CD4-positive, alpha-beta T cell treated with Interleukin-4 for 1 hour (primary cell): Measurements from ENCODE around the gene TMC8.
"Not testable (repeated sequence)": the region's sequence is repeated elsewhere in the genome, so short reads cannot be mapped to it uniquely, and the experiment has no call there.

ENCODE experiments used
- DNase-seq, 2 donors: peaks; one replicate each; pipeline ENCODE4 v3.0.0-alpha.2; 2020 to 2022

Gene TMC8

GRCh38 chr17:78110363-78111015 lies 20.1 kb upstream of the TMC8 start:
- no peak for DNase-seq

- DNase-seq = no peak
These were observed 19.4 kb upstream of the TMC8 start for GRCh38 chr17:78111016-78111726.

DNA sequence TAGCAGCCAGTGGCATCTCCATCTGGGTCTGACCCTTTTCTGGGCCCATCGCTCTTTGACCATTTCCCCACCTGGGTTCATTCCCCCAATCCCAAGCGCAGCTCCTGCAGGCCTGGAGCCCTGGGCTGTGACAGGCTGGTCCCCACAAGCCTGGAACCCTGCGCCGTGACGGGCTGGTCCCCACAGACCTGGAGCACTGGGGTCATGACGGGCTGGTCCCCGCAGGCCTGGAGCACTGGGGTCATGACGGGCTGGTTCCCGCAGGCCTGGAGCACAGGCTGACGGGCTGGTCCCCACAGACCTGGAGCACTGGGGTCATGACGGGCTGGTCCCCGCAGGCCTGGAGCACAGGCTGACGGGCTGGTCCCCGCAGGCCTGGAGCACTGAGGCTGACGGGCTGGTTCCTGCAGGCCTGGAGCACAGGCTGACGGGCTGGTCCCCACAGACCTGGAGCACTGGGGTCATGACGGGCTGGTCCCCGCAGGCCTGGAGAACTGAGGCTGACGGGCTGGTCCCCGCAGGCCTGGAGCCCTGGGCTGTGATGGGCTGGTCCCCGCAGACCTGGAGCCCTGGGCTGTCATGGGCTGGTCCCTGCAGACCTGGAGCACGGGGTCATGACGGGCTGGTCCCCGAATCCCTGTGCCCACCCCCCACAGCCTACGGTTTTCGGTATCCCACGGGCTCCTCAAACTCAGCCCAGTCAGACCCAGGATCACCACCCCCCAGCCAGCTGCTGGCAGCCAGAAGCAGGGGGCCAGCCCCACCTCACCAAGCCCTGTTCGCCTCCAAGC lies 18.6 kb upstream of the TMC8 start:
- no peak for DNase-seq

DNA sequence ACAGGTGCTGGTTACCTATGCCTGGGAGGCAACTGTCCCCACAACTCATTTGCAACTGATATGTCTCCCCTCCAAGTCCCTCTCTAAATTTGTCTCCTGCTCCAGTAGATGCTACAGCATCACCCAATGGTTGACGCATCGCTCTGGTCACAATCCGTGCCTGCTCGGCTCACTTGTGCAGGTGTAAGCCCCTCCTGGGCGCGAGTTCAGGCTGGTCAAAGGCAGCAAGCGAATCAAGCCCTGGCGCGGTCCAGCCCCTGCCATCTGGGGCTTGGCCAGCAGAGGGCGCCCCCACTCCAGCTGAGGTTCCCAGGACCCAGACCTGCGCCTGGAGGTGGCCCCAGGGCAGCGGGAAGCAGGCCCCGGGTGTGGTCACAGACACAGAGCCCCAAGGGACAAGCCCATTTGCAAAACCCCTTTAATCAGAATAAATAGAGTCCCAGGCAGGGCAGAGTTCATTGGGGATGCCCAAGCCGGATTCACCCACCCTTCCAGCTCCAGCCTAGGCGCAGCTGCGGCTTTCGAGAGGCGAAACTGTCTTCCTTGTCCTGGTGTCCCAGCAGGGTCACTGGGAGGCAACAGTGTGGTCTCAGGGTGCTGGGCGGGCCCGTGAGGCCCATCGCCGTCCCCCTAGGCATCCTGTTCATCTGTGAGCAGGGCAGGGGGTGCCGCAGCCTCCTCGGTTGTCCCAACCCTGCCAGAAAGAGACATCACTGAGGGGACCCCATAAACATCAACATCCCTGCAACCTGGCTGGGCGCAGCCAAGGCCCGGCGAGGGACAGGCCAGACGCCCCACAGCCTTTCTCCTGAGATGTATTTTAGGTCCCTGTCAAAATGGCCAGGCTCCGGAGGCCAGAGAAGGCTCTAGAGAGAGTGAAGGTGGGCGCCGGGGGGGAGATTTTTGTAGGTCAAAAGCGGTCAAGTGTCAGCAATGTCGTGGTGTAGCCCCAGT lies 17.8 kb upstream of the TMC8 start:
- DNase-seq = peak; percentile 77 to 79

- peak in 1 of 2 donors; percentile 47 for DNase-seq
These were observed 16.5 kb upstream of the TMC8 start for GRCh38 chr17:78113804-78114785.

DNA sequence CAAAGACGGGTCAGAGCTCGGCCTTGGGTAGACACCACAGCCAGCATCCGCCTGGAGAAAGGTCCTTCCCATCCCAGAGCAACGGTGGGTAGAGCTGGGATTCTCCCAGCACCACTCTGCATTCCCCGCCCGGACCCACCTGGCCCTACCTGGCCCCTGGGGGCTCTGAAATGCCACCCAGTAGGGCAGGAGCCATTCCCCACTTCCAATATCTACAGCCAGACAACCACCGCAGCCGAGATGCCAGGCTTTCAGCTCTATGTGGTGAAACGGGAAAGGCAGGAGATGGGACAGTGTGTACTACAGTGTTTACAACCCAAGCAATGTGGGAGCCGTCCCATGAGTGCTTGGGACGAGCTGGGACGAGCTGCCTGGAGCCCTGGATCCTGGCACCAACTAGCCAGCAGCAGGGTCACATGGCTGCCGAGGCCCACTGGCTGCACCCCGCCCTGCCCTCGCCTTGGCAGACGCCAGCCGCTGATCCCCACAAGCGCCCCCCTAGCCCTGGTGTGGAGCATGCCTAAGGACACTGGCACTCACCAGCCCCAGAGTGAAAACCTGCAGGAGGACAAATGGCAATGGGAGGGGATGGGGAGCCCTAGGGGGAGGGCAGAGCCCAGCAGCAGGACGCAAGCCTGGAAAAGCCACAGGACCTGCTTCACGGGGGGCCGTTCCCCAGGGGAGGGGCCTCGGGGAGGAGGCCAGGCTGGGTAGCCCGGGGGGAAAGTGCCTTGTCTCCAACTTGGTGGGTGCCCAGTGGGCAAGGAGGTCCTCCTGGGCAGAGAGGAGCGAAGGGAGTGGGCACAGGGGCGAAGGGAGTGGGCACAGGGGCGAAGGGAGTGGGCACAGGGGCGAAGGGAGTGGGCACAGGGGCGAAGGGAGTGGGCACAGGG lies 15.5 kb upstream of the TMC8 start:
- no peak for DNase-seq

GRCh38 chr17:78115803-78116202 lies 14.8 kb upstream of the TMC8 start:
- not testable (repeated sequence) for DNase-seq

DNA sequence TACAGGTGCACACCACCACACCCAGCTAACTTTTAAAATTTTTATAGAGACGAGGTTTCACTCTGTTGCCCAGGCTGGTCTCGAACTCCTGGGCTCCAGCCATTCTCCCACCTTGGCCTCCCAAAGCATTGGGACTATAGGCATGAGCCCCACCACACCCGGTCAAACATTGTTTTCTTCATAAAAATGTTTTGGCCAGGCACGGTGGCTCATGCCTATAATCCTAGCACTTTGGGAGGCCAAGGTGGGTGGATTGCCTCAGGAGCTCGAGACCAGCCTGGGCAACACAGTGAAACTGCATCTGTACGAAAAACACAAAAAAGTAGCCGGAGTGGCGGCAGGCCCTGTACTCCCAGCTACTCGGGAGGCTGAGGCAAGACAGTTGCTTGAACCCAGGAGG lies 14.2 kb upstream of the TMC8 start:
- no peak for DNase-seq

- no peak for DNase-seq
These were observed 13.3 kb upstream of the TMC8 start for GRCh38 chr17:78117027-78117981.

DNA sequence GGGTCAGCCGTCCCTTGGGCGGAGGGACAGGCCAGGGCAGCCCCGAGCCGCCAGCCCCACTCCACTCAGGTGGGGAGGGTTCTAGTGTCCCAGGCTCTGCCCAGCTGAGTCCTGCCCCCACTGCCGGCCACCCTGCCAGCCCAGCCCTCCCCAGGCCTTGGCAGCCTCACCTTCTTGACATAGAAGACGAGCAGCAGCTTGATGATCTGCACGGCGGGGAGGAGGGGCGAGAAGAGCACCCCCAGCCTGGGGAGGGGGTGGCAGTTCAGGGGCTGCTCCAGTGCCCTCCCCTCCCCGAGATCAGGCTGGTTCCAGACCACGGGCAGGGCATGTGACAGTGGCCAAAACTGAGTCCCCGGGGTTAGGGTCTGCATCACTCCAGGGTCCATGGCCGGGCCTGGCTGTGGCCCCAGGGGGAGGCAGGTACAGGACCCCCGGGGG lies 11.8 kb upstream of the TMC8 start:
- no peak for DNase-seq

- no peak for DNase-seq
These were observed 10.0 kb upstream of the TMC8 start for GRCh38 chr17:78120537-78120936.

DNA sequence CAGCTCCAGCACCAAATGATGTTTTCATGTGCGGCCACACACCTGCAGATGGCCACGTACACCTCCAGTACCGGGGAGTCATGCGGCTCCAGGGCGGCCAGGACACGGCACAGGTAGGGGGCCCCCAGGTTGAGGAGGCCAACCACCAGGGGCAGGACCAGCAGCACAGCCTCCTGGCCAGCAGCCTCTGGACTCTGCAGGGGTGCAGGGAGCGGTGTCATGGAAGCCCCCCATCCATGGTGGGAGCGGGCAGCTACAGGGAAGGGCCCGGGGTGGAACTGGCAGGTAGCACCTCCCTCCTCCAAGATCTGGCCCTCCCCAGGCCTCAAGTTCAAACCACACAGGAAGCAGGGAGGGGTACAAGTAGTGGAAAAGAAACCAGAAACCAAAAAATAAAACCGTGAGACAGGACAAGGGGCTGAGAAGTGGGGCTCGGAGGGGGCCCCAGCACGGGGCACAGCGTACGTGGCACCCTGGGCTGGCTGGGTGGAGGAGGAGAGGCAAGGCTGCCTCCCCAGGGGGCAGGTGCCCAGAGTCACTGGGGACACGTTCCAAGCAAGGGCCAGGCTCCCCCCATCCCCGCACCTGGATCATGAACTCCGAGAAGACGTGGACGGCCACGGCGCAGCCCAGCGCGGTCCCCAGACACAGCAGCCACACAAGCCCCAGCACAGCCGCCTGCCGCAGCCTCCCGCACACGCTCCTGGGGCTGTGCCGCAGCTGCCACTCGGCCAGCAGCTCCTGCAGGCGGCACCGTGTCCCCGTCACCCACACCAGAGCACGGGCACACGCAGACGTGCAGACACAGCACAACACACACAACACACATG lies 9.4 kb upstream of the TMC8 start:
- DNase-seq = peak; percentile 51 to 80

DNA sequence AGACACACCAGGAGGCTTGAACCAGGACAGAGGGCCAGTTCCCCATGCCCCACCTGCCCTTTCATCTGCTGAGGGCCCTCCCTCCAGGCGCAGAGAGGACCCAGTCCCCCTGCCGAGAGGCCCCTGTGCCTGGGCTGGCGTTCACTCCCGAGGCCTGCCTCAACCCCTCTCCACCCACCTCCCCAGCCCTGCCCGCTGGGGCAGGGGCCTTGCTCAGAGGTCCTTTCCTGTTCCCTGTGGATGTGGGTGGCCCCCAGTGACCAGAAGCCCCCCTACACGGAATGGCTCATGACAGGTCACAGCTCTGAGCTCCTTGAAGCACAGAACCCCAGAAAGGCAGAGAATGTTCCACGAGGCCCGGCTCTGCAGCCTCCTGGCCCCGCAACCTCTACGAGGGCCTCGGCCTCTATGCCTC lies 8.8 kb upstream of the TMC8 start:
- DNase-seq = no peak

GRCh38 chr17:78122216-78122930 lies 8.2 kb upstream of the TMC8 start:
- peak in 1 of 2 donors; percentile 39 for DNase-seq

- no peak for DNase-seq
These were observed 7.7 kb upstream of the TMC8 start for GRCh38 chr17:78122931-78123249.

GRCh38 chr17:78123258-78123929 lies 7.2 kb upstream of the TMC8 start:
- DNase-seq = no peak
